ENCODE measurements around the gene IGFALS. TPM values are rescaled to one million over a fixed set of nuclear protein-coding genes. Genes with fewer than 3 reads are reported as not detected.

Gene IGFALS
- not detected for total RNA-seq

DNA sequence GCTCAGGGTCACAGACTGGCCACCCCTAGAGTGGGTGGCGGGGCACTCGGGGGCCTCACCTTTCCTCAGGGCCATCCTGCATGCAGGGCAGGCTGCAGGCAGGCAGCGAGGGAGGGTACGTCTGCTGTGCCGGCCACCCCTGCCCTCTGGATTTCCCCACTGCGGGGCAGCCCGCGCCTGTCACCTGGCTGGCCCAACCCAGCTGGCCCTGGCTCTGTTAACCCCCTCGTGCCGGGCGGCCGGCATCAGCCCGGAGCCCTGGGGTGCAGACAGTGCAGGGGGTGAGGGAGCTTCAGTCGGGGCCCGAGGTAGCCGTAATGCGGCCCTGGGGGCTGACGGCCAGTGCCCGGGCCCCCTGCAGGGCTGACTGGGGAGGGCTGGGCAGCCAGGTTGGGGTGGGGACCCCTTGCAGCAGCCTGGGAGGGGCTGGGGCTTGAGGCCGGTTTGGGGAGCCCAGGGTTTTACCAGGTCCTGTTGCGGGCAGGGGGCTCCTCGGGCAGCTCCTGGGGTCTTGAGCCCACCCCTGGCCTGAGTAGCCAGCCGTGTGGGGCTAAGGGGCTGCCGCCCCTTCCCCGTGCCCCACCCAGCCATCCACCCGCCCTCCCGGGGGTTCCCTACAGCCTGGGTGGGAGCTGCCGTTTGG is at the start of gene IGFALS:
TSS of gene IGFALS (minus strand) at position 128 of the 643 bp plus-strand sequence. CDS start at position 75, 53 bp downstream.
- H3K4me3 ChIP-seq = no peak within 1 kb of the TSS
- no peak within 1 kb of the TSS for H3K27ac ChIP-seq
- H3K9me3 ChIP-seq = no peaks in the 10 kb centered on the region
- H3K36me3 ChIP-seq = peaks cover 12% of the 10 kb centered on the region
- H3K27me3 ChIP-seq = no peaks in the 10 kb centered on the region
- no peaks in the 10 kb centered on the region for H3K4me1 ChIP-seq
- DNase-seq (ENCODE audit: low spot score) = no peak
- TF ChIP-seq, protein P1, sequence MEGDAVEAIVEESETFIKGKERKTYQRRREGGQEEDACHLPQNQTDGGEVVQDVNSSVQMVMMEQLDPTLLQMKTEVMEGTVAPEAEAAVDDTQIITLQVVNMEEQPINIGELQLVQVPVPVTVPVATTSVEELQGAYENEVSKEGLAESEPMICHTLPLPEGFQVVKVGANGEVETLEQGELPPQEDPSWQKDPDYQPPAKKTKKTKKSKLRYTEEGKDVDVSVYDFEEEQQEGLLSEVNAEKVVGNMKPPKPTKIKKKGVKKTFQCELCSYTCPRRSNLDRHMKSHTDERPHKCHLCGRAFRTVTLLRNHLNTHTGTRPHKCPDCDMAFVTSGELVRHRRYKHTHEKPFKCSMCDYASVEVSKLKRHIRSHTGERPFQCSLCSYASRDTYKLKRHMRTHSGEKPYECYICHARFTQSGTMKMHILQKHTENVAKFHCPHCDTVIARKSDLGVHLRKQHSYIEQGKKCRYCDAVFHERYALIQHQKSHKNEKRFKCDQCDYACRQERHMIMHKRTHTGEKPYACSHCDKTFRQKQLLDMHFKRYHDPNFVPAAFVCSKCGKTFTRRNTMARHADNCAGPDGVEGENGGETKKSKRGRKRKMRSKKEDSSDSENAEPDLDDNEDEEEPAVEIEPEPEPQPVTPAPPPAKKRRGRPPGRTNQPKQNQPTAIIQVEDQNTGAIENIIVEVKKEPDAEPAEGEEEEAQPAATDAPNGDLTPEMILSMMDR (IDR thresholded peaks at IDR 0.05) = no peak

DNA sequence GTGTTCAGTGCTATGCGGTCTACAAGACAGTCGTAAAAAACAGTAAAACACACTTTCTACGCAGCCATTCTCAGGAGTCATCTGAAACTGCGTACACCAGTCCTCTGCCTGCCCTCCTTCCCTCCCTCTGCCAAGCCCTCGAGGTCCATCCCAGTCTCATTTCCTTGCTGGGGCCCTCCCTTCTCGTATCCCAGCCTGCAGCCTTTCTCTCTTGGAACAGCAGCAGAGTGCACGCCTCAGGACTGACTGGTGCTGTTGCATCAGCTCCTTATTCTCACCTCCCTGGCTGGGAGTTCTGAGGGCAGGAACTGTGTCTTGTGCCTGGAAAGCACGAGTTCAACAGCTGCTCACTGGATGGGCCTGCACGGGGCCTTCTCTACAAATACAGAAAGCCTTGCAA is 46.0 kb upstream of the IGFALS start:
- TF ChIP-seq, protein P1 (IDR thresholded peaks at IDR 0.05) = no peak
- H3K27me3 ChIP-seq = no peaks in the 10 kb centered on the region
- no peak overlapping the region for H3K4me3 ChIP-seq
- H3K27ac ChIP-seq = no peak overlapping the region
- no peaks in the 10 kb centered on the region for H3K9me3 ChIP-seq
- no peaks in the 10 kb centered on the region for H3K4me1 ChIP-seq
- no peaks in the 10 kb centered on the region for H3K36me3 ChIP-seq
- DNase-seq (ENCODE audit: low spot score) = no peak

DNA sequence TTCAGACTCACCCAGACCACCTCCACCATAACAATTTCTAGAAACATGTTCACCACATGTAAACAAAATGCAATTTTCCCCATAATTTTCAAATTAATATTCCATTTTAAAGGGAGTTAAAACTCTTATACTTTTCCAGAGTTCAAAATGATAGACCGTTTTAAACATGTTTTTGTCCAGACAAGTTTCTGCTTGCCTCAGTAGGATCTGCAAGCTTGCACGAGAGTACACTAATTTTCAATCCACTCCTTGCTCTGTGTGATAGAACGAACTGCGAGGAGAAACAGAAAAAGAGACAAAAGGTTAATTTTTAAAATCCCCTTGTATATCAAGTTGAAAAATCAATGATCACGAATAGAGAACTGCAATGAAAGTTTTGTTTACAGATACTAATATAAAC is 40.6 kb upstream of the IGFALS start:
- Histone ChIP-seq H3K36me3 (no peaks in the 10 kb centered on the region), H3K4me1 (peaks cover 0 to 3% of the 10 kb centered on the region in 2 donors), H3K27me3 (no peaks in the 10 kb centered on the region)

DNA sequence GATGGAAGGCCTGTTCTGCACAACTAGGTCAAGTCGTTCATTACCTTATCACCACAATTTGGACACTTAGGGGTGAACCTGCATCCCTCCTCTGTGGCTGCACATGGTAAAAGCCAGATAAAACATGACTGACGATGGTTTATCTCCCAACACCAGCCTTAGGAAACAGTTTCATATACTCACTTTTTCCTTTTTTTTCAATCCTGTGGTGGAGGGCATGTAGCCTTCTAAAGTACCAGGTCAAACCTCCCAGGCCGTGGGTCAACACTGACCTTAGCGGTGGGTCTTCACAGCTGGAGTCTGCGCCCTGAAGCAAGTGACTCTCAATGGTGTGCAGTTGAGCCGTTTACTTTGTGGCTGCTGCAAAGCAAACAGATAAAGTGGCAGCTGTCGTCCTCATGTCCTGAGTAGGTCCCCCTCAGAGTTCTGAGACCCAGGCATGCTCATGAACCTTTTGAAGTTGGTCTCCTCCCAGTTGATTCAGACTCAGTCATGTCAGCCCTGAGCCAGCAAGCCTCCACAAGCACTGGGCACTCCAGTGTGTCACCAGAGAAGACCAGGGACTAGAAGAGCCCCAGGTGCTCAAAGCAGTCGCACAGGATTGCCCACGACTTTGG is 39.4 kb upstream of the IGFALS start:
- TF ChIP-seq, protein P1 (IDR thresholded peaks at IDR 0.05) = no peak
- no peak overlapping the region for H3K4me3 ChIP-seq
- no peak overlapping the region for H3K27ac ChIP-seq
- no peaks in the 10 kb centered on the region for H3K36me3 ChIP-seq
- no peak for DNase-seq (ENCODE audit: low spot score)
- H3K27me3 ChIP-seq = no peaks in the 10 kb centered on the region
- no peaks in the 10 kb centered on the region for H3K9me3 ChIP-seq
- H3K4me1 ChIP-seq = peaks cover 0 to 14% of the 10 kb centered on the region in 2 donors

More for the DNA sequence above, 40.6 kb upstream of the IGFALS start:
- DNase-seq (ENCODE audit: low spot score) = no peak
- TF ChIP-seq, protein P1 (IDR thresholded peaks at IDR 0.05) = no peak
- Histone ChIP-seq H3K9me3 (no peaks in the 10 kb centered on the region), H3K27ac (no peak overlapping the region), H3K4me3 (no peak overlapping the region)

DNA sequence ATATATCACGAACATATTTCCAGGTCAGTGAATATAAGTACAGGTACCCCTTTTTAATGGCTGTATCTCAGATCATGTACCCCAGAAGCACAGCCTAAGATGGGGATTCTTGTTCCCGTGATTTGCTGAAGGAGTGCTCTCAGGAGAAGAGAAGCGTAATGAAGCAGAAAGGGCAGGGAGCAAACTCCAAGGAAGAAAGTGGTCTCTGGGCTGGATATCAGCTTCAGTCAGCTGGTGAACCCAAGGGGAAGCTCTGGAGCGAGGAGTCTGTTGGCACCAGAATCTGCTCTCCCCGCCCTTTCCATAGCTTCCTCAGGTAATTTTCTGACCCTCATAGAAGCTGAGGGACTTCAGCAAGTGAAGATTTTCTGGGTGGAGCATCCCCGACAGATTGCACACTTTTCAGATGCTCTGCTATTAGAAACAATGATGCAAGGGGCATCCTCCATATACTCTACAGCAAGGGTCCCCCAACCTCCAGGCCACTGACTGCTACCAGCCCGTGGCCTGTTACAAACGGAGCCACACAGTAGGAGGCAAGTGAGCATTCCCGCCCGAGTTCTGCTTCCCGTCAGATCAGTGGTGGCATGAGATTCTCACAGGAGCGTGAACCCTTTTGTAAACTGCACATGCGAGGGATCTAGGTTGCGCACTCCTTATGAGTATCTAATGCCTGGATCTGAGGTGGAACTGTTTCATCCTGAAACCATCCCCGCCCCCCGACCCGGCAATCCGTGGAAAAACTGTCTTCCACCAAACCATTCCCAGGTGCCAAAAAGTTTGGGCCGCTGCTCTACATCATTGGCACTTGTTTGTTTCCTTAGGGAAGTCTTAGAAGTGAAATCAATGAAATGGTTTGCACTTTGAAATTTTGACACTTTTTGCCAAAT is 37.9 kb upstream of the IGFALS start:
- no peak for DNase-seq (ENCODE audit: low spot score)
- H3K4me1 ChIP-seq = peaks cover 0 to 20% of the 10 kb centered on the region in 2 donors
- no peak overlapping the region for H3K4me3 ChIP-seq
- no peaks in the 10 kb centered on the region for H3K27me3 ChIP-seq
- H3K27ac ChIP-seq = no peak overlapping the region
- H3K36me3 ChIP-seq = no peaks in the 10 kb centered on the region
- TF ChIP-seq, protein P1 (IDR thresholded peaks at IDR 0.05) = no peak
- no peaks in the 10 kb centered on the region for H3K9me3 ChIP-seq

Measured in right atrium auricular region (tissue), 2 donors.